Esophagus (tissue), 2 donors: ENCODE data around the gene KIF16B. TPM values are rescaled to one million over a fixed set of nuclear protein-coding genes. Genes with fewer than 3 reads are reported as not detected.

Experiments used
- H3K27ac ChIP-seq, 2 donors: one replicate each; pipeline ENCODE4 v1.5.1; 2013; ENCODE audit warnings: low read depth in 2 of 2, mild to moderate bottlenecking in 2 of 2, inconsistent platforms in 1 of 2, low read length in 1 of 2, moderate library complexity in 1 of 2
- H3K27me3 ChIP-seq, 2 donors: one replicate each; pipeline ENCODE4 v1.6.1; 2013; ENCODE audit warnings: low read length in 2 of 2, control low read depth in 1 of 2, mild to moderate bottlenecking in 1 of 2; ENCODE audit not compliant: insufficient read depth in 2 of 2, control insufficient read depth in 1 of 2
- H3K36me3 ChIP-seq, 2 donors: one replicate each; pipeline ENCODE4 v1.6.1; 2013; ENCODE audit warnings: low read length in 1 of 2; ENCODE audit not compliant: control insufficient read depth in 2 of 2, insufficient read depth in 2 of 2
- H3K4me1 ChIP-seq, 2 donors: one replicate each; pipeline ENCODE4 v1.6.1; 2013; ENCODE audit warnings: low read length in 1 of 2; ENCODE audit not compliant: control insufficient read depth in 2 of 2, insufficient read depth in 2 of 2
- H3K4me3 ChIP-seq, 2 donors: one replicate each; pipeline ENCODE4 v1.5.1; 2013; ENCODE audit warnings: low read length in 2 of 2, mild to moderate bottlenecking in 2 of 2, low read depth in 1 of 2, moderate library complexity in 1 of 2
- H3K9me3 ChIP-seq, 2 donors: one replicate each; pipeline ENCODE4 v1.6.1; 2013; ENCODE audit warnings: mild to moderate bottlenecking in 2 of 2, low read depth in 1 of 2, low read length in 1 of 2, moderate library complexity in 1 of 2; ENCODE audit not compliant: control insufficient read depth in 2 of 2, insufficient read depth in 1 of 2
- WGBS, 2 donors: extraction: QIAGEN DNeasy Blood & Tissue Kit; methylation state at CpG; one replicate each; pipeline ENCODE4 v1.1.7; 2013; 5-methylcytosine and 5-hydroxymethylcytosine counted together
- polyA plus RNA-seq, 2 donors: library from polyadenylated mRNA; stranded (reverse); fragments of 200-250 nt; gene quantifications; one replicate each; pipeline ENCODE4 v1.2.3, GENCODE V29; 2013
- donor health status: healthy with polysubstance abuse.
- donor health status: Bipolar disorder and iron deficiency.

KIF16B gene
- polyA plus RNA-seq, 2 donors, result 5.2 to 7.3 TPM

DNA sequence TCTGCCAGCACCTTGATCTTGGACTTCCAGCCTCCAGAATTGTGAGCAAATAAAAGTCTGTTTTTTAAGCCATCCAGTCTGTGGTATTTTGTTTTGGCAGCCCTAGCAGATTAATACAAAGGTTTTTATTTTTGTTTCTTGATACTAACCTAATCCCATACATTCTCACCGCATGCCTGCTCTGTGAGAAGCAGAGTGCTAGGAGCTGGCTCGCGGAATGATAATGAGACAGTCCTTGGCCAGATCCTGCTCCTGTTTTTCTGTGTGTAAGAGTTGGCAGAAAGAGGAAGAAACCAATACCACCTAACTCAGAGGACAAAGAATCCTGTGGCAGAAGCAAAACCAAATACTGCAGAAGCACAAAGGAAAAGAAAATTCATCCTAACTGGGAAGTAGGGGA lies 82.6 kb downstream of the KIF16B start:
- H3K36me3 ChIP-seq, result peaks cover 2 to 3% of the 10 kb centered on the region in 2 donors
- 85 to 94% methylated on average over 3 of the region's 3 CpGs for WGBS, 2 donors
- no peaks in the 10 kb centered on the region for H3K4me1 ChIP-seq
- no peaks in the 10 kb centered on the region for H3K9me3 ChIP-seq
- no peak overlapping the region for H3K4me3 ChIP-seq
- no peaks in the 10 kb centered on the region for H3K27me3 ChIP-seq
- no peak overlapping the region for H3K27ac ChIP-seq

DNA sequence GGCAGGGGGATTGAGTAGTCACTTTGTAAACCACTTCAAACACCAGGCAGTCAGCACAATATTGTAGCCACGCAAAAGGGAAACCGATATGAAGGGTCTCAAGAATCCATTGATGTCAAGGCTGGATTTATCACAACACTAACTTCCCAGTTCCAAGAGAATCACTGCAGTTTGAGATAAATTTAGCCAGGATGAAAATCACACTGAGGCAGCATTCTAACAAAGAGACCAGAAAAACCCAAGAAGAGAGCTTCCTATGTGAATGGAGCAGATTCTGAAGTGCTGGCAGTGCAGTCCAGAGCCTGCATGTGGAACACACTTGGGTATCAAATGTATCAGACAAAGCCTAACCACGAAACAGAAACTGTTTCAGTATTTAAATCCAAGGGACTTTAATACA lies 84.6 kb downstream of the KIF16B start:
- Histone ChIP-seq H3K4me1 (no peaks in the 10 kb centered on the region), H3K36me3 (peaks cover 2 to 3% of the 10 kb centered on the region in 2 donors), H3K4me3 (no peak overlapping the region), H3K27me3 (no peaks in the 10 kb centered on the region), H3K9me3 (no peaks in the 10 kb centered on the region), H3K27ac (no peak overlapping the region)
- 89 to 90% methylated on average over 3 of the region's 3 CpGs for WGBS, 2 donors

DNA sequence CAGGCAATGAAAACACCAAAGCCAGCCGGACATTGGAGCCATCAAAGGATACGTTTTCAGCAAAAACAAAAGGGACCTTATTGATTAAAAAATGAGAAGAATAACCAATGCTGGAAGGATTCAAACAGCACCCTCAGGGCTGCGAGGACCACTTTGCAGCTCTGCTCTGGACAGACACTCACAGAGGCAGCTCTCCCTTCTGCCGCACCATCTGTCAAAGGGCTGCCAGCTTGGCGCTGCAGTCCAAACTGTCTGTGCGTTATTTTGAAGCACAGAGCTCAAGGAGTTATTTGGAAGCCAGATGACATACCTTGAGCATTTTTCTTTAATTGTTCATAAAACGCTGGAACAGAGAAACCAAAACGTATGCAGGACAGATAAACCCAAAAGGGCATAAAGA lies 85.2 kb downstream of the KIF16B start:
- peaks cover 0 to 2% of the 10 kb centered on the region in 2 donors for H3K36me3 ChIP-seq
- H3K27ac ChIP-seq, result no peak overlapping the region
- H3K27me3 ChIP-seq, result no peaks in the 10 kb centered on the region
- H3K9me3 ChIP-seq, result no peaks in the 10 kb centered on the region
- 86 to 89% methylated on average over 8 of the region's 8 CpGs for whole genome bisulfite sequencing, 2 donors
- H3K4me3 ChIP-seq, result no peak overlapping the region
- no peaks in the 10 kb centered on the region for H3K4me1 ChIP-seq

DNA sequence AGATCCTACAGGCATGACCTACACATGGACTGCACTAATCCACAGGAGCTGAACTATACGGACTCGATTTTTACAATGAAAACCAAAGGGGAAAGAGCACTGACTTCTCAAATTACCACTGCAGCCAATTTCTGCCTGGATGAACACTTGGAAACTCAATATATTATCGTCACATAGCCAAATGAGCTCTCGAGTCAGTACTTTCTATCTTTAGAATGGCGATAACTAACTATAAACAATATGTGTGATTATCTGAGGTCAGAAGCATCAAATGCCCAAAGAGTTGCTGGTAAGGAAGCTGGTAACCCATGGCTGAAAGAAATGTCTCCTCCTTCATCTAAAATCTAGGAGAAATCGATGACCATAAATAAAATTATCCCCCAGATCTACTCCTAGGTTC lies 86.7 kb downstream of the KIF16B start:
- no peak overlapping the region for H3K27ac ChIP-seq
- H3K9me3 ChIP-seq, result no peaks in the 10 kb centered on the region
- 92 to 93% methylated on average over 6 of the region's 6 CpGs for WGBS, 2 donors
- H3K27me3 ChIP-seq, result no peaks in the 10 kb centered on the region
- no peaks in the 10 kb centered on the region for H3K36me3 ChIP-seq
- H3K4me1 ChIP-seq, result no peaks in the 10 kb centered on the region
- H3K4me3 ChIP-seq, result no peak overlapping the region

DNA sequence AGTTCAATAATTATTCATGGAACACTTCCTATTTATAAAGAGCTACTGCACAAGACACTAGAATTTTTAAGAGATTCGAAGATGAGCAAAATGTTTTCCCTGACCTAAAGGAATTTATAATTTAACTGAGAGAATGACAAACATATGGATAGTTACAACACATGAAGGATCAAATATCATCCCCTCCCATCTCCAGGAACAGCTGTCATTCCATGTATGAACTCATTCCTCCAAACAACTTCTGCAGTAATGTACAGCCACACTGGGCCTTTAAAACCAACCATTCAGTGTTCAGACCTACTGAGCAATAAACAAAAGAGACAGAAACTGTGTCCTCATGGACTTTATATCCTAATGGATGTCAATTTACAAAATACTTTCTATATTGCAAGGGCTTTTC lies 87.8 kb downstream of the KIF16B start:
- H3K4me3 ChIP-seq, result no peak overlapping the region
- H3K27ac ChIP-seq, result no peak overlapping the region
- WGBS, 2 donors, result 87 to 91% methylated on average over 1 of the region's 1 CpG
- H3K9me3 ChIP-seq, result no peaks in the 10 kb centered on the region
- H3K4me1 ChIP-seq, result no peaks in the 10 kb centered on the region
- H3K27me3 ChIP-seq, result no peaks in the 10 kb centered on the region
- H3K36me3 ChIP-seq, result no peaks in the 10 kb centered on the region

DNA sequence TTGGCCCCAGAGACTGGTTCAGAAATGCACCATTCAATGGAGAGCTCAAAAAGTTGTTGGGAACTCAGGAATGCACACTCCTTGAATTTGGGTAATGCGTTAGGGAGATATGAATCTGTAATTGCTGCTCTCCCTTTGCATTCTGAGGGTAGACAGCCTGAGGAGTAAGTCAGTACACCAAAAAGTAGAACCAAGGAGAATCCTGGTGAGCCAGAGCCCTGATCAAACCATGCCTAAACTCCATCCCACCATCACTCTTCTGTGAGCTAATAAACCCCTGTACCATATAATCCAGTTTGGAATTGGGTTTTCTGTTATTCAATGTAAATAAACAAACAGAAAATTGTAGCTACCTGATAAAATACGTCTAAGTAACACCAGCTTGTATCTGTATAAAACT lies 90.2 kb downstream of the KIF16B start:
- H3K4me1 ChIP-seq, result no peaks in the 10 kb centered on the region
- H3K9me3 ChIP-seq, result no peaks in the 10 kb centered on the region
- WGBS, 2 donors, result 93 to 95% methylated on average over 2 of the region's 2 CpGs
- no peak overlapping the region for H3K4me3 ChIP-seq
- H3K27me3 ChIP-seq, result no peaks in the 10 kb centered on the region
- H3K36me3 ChIP-seq, result no peaks in the 10 kb centered on the region
- no peak overlapping the region for H3K27ac ChIP-seq

DNA sequence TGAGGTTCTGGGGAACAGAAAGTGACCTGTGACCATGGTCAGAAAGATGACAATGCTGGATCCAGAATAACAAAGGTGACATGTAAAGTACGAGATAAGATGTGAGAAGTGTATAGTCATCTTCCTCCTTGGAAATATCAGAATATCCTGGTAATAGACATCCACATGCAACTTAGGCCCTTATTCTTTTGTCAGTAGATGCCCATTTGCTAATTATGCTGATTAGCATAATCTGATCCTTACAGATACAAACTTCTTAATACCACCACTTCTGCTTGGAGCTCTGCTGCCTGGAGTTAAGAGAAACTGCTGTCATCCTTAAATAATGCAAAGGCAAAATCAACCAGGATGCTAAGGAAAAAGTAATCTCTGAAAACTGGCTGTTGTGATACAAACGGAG lies 91.3 kb downstream of the KIF16B start:
- 77 to 79% methylated on average over 2 of the region's 2 CpGs for WGBS, 2 donors
- Histone ChIP-seq H3K36me3 (peaks cover 0 to 2% of the 10 kb centered on the region in 2 donors), H3K27ac (no peak overlapping the region), H3K4me3 (no peak overlapping the region), H3K9me3 (no peaks in the 10 kb centered on the region), H3K27me3 (no peaks in the 10 kb centered on the region), H3K4me1 (no peaks in the 10 kb centered on the region)

DNA sequence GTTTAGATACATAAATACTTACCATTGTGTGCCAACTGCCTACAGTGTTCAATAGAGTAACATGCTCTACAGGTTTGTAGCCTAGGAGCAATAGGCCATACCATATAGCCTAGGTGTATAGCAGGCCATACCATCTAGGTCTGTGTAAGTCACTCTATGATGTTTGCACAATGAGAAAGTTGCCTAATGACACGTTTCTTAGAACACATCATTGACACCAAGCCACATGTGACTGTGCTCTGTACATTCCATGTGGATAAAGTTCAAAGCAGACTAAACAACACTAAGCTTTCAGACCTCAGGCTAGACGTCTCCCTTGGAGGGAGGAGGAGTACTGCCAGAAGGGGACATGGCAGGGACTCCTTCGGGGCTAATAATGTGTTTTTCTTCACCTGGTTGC lies 93.6 kb downstream of the KIF16B start:
- Histone ChIP-seq H3K27ac (no peak overlapping the region), H3K4me3 (no peak overlapping the region), H3K36me3 (peaks cover 0 to 2% of the 10 kb centered on the region in 2 donors), H3K4me1 (no peaks in the 10 kb centered on the region), H3K9me3 (no peaks in the 10 kb centered on the region), H3K27me3 (no peaks in the 10 kb centered on the region)
- WGBS, 2 donors, result 45 to 53% methylated on average over 3 of the region's 3 CpGs

DNA sequence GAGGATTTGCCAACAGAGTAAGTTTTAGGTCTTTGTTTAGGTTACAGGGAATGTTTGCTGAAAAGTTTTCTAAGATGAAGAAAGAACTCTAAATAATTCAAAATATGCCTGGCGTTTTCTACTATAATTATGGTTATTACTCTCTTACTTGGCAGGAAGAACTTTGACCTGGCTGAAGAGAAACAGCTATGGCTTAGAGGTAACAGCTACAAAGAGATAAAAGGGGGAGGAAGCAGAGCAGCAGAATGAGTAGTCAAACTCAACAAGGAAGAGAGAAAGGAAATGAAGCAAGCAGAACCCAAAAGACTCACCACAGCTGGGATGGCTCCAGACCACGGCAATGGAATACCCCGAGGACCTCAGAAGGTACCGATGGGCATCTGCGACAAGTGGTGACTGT lies 95.6 kb downstream of the KIF16B start:
- 61 to 67% methylated on average over 5 of the region's 5 CpGs for WGBS, 2 donors
- Histone ChIP-seq H3K36me3 (peaks cover 0 to 2% of the 10 kb centered on the region in 2 donors), H3K4me1 (peaks cover 0 to under 1% of the 10 kb centered on the region in 2 donors), H3K9me3 (no peaks in the 10 kb centered on the region), H3K27me3 (no peaks in the 10 kb centered on the region), H3K27ac (no peak overlapping the region), H3K4me3 (no peak overlapping the region)

DNA sequence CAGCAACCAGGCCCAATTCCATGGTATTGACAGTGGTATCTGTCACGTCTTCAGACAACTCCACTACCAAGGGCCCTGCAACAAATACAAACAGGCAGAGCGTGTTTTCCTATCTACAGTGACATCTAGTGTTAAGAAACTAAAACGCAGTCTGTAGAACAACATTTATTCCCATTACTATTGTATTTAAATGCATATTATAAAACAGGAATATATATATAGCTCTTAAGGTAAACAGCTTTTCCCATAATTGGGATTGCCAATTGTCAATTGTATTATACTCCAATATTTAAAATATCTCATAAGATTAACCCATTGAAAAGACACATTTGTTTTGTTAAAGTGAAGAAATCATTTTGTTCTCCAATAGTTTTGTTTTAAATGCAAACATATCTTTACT lies 97.2 kb downstream of the KIF16B start:
- no peak overlapping the region for H3K27ac ChIP-seq
- peaks cover 0 to 2% of the 10 kb centered on the region in 2 donors for H3K36me3 ChIP-seq
- no peaks in the 10 kb centered on the region for H3K9me3 ChIP-seq
- no peaks in the 10 kb centered on the region for H3K27me3 ChIP-seq
- H3K4me1 ChIP-seq, result peaks cover 0 to 2% of the 10 kb centered on the region in 2 donors
- no peak overlapping the region for H3K4me3 ChIP-seq
- 7 to 10% methylated on average over 3 of the region's 3 CpGs for WGBS, 2 donors
